A549 (cell line): ENCODE results near the gene CLTCL1.

ENCODE experiments used
- CBX2 ChIP-seq: fragments of 200-600 bp; sonication (generic); IDR thresholded peaks from 2 replicates; pipeline ENCODE4 v1.6.1; 2016; ENCODE audit warnings: low read depth, mild to moderate bottlenecking, borderline replicate concordance
- CEBPB ChIP-seq, 2 experiments: fragments of >200 bp in 1 of 2; sonication (Bioruptor Twin) in 1 of 2; formaldehyde crosslinking in 1 of 2; IDR thresholded peaks; 2 replicates each; pipeline ENCODE4 v1.6.1; 2012 to 2016
- CHD2 ChIP-seq: fragments of 150-350 bp; IDR thresholded peaks from 2 replicates; pipeline ENCODE4 v1.6.1; 2014; ENCODE audit warnings: low read length; ENCODE audit not compliant: partially characterized antibody
- CHD4 ChIP-seq: fragments of 200-600 bp; sonication (generic); IDR thresholded peaks from 2 replicates; pipeline ENCODE4 v1.6.1; 2016; ENCODE audit warnings: antibody characterized with exemption, mild to moderate bottlenecking, borderline replicate concordance
- EP300 ChIP-seq, 2 experiments: fragments of >200 bp; sonication (Bioruptor Twin); formaldehyde crosslinking; IDR thresholded peaks; 2 replicates in 1 of 2; 3 replicates in 1 of 2; pipeline ENCODE4 v1.6.1; 2016 to 2017
- JUN ChIP-seq, 2 experiments: fragments of >200 bp; sonication (Bioruptor Twin); formaldehyde crosslinking; IDR thresholded peaks; 2 replicates in 1 of 2; 3 replicates in 1 of 2; pipeline ENCODE4 v1.6.1; 2016 to 2017
- POLR2A ChIP-seq: IDR thresholded peaks from 2 replicates; pipeline ENCODE4 v1.6.1; 2012; ENCODE audit warnings: mild to moderate bottlenecking, low read length
- ZC3H11A ChIP-seq: fragments of 450-650 bp; IDR thresholded peaks from 2 replicates; pipeline ENCODE4 v1.6.1; 2014; ENCODE audit warnings: antibody characterized with exemption, mild to moderate bottlenecking
- TF ChIP-seq, protein P1 (sequence below): fragments of 200-600 bp; sonication (generic); IDR thresholded peaks from 2 replicates; pipeline ENCODE4 v1.6.1; 2016; ENCODE audit warnings: antibody characterized with exemption, mild to moderate bottlenecking, moderate library complexity
- TF ChIP-seq, protein P2 (sequence below): fragments of >200 bp; sonication (Bioruptor Twin); formaldehyde crosslinking; IDR thresholded peaks from 3 replicates; pipeline ENCODE4 v1.5.1; 2016

DNA sequence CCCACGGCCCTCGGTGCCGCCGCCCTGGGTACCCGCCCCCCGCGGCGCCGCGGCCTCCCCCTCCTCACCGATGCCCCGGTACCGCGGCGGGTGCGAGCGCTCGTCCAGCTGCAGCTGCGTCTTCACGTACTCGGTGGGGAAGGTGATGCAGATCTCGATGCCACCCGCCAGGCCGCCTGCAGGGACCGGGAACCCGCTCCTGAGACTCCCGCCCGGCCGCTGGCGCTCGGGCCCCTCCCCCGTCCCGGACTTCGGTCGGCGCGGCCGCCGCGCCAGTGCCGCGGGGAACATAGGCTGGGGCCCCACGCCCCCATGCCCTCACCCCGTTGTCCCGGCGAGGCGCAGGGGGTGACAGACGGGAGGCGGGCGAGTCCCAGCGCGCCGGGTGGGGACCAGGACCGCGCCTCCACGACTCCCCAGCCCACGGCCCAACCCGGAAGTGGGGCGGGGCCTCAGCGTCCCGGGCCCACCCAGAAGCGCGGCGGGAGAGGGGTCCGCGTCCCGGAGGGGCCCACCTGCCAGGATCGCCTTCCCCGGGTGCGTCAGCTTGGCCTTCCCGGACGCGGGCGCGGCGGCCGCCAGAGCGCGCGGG lies 113.4 kb downstream of the CLTCL1 start:
- TF ChIP-seq CBX2, result no peak
- TF ChIP-seq, protein P1, sequence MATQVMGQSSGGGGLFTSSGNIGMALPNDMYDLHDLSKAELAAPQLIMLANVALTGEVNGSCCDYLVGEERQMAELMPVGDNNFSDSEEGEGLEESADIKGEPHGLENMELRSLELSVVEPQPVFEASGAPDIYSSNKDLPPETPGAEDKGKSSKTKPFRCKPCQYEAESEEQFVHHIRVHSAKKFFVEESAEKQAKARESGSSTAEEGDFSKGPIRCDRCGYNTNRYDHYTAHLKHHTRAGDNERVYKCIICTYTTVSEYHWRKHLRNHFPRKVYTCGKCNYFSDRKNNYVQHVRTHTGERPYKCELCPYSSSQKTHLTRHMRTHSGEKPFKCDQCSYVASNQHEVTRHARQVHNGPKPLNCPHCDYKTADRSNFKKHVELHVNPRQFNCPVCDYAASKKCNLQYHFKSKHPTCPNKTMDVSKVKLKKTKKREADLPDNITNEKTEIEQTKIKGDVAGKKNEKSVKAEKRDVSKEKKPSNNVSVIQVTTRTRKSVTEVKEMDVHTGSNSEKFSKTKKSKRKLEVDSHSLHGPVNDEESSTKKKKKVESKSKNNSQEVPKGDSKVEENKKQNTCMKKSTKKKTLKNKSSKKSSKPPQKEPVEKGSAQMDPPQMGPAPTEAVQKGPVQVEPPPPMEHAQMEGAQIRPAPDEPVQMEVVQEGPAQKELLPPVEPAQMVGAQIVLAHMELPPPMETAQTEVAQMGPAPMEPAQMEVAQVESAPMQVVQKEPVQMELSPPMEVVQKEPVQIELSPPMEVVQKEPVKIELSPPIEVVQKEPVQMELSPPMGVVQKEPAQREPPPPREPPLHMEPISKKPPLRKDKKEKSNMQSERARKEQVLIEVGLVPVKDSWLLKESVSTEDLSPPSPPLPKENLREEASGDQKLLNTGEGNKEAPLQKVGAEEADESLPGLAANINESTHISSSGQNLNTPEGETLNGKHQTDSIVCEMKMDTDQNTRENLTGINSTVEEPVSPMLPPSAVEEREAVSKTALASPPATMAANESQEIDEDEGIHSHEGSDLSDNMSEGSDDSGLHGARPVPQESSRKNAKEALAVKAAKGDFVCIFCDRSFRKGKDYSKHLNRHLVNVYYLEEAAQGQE, result no peak
- TF ChIP-seq EP300 (IDR thresholded peaks at IDR 0.05), result no peak
- TF ChIP-seq, protein P2, sequence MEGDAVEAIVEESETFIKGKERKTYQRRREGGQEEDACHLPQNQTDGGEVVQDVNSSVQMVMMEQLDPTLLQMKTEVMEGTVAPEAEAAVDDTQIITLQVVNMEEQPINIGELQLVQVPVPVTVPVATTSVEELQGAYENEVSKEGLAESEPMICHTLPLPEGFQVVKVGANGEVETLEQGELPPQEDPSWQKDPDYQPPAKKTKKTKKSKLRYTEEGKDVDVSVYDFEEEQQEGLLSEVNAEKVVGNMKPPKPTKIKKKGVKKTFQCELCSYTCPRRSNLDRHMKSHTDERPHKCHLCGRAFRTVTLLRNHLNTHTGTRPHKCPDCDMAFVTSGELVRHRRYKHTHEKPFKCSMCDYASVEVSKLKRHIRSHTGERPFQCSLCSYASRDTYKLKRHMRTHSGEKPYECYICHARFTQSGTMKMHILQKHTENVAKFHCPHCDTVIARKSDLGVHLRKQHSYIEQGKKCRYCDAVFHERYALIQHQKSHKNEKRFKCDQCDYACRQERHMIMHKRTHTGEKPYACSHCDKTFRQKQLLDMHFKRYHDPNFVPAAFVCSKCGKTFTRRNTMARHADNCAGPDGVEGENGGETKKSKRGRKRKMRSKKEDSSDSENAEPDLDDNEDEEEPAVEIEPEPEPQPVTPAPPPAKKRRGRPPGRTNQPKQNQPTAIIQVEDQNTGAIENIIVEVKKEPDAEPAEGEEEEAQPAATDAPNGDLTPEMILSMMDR, result no peak
- peak; percentile 31 for TF ChIP-seq POLR2A
- TF ChIP-seq CEBPB (IDR thresholded peaks at IDR 0.05), result no peak
- TF ChIP-seq CHD4, result no peak
- TF ChIP-seq JUN (IDR thresholded peaks at IDR 0.05), result peak in 1 of 2 experiments; percentile 73; a peak in 1 of 5 replicates
- TF ChIP-seq ZC3H11A, result no peak
- TF ChIP-seq CHD2, result no peak
